GM12801 (cell line): ENCODE measurements around the gene MVB12A.

ENCODE experiments used
- TF ChIP-seq, protein P1 (sequence below): IDR thresholded peaks from one replicate; pipeline ENCODE4 v1.5.1; 2011; ENCODE audit warnings: control low read depth; ENCODE audit not compliant: insufficient read length; ENCODE audit errors: extremely low read depth

MVB12A gene

DNA sequence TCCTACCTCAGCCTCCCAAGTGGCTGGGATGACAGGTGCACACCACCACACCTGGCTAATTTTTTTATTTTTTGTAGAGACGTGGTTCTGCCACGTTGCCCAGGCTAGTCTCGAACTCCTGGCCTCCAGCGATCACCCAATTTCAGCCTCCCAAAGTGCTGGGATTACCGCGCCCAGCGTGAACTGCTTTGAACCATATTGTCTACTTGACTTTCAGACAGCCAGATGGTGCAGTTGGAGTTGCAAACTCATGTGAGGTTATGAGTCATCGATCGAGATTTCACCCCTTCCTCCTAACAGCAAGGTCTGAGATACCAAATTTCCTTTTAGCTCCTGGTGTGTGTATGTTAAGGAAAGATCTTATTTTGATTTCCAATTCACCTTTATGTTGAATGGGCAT is 53.2 kb downstream of the MVB12A start:
- TF ChIP-seq, protein P1, sequence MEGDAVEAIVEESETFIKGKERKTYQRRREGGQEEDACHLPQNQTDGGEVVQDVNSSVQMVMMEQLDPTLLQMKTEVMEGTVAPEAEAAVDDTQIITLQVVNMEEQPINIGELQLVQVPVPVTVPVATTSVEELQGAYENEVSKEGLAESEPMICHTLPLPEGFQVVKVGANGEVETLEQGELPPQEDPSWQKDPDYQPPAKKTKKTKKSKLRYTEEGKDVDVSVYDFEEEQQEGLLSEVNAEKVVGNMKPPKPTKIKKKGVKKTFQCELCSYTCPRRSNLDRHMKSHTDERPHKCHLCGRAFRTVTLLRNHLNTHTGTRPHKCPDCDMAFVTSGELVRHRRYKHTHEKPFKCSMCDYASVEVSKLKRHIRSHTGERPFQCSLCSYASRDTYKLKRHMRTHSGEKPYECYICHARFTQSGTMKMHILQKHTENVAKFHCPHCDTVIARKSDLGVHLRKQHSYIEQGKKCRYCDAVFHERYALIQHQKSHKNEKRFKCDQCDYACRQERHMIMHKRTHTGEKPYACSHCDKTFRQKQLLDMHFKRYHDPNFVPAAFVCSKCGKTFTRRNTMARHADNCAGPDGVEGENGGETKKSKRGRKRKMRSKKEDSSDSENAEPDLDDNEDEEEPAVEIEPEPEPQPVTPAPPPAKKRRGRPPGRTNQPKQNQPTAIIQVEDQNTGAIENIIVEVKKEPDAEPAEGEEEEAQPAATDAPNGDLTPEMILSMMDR, result no peak
